SK-N-MC (cell line): ENCODE data around the gene C10orf67.
"Not testable (repeated sequence)": the region's sequence is repeated elsewhere in the genome, so short reads cannot be mapped to it uniquely, and the experiment has no call there.

Source experiments
- DNase-seq: peaks from one replicate; pipeline ENCODE4 v3.0.0-alpha.2; 2011; ENCODE audit warnings: low read depth, low spot score
- H3K27ac ChIP-seq: fragments of 200-600 bp; sonication (generic); 2 replicates; pipeline ENCODE4 v1.5.1; 2016; ENCODE audit warnings: mixed run types
- H3K36me3 ChIP-seq: fragments of 200-600 bp; sonication (generic); 2 replicates; pipeline ENCODE4 v1.6.1; 2017; ENCODE audit warnings: antibody characterized with exemption, low read length, mixed read lengths; ENCODE audit not compliant: insufficient read depth
- H3K4me3 ChIP-seq: fragments of 200-600 bp; sonication (generic); 2 replicates; pipeline ENCODE4 v1.5.1; 2016
- H3K9ac ChIP-seq: fragments of 200-600 bp; sonication (generic); 2 replicates; pipeline ENCODE4 v1.8.0; 2017; ENCODE audit warnings: mixed run types, mixed read lengths; ENCODE audit not compliant: insufficient read length
- H3K9me3 ChIP-seq: fragments of 200-600 bp; sonication (generic); 2 replicates; pipeline ENCODE4 v1.6.1; 2017; ENCODE audit warnings: low read depth, mild to moderate bottlenecking, antibody characterized with exemption, low read length, moderate library complexity, mixed read lengths
- EZH2 ChIP-seq: fragments of 200-600 bp; sonication (generic); IDR thresholded peaks from one replicate; pipeline ENCODE4 v1.6.1; 2017; ENCODE audit warnings: antibody characterized with exemption
- FOXP2 ChIP-seq: optimal IDR thresholded peaks from 2 replicates; pipeline ENCODE3; 2011; ENCODE audit warnings: mild to moderate bottlenecking, moderate library complexity; ENCODE audit not compliant: insufficient read depth; ENCODE audit errors: extremely low read length, control extremely low read depth
- POLR2AphosphoS5 ChIP-seq: IDR thresholded peaks from 2 replicates; pipeline ENCODE4 v1.6.1; 2012; ENCODE audit warnings: mild to moderate bottlenecking, low read depth, low read length, borderline replicate concordance

C10orf67 gene

GRCh38 chr10:23319835-23320234 is 24.8 kb downstream of the C10orf67 start:
- Histone ChIP-seq H3K9ac (no peak overlapping the region), H3K4me3 (peak overlapping the region; percentile 45; the same call in 1 of the 2 replicates), H3K27ac (peak overlapping the region; percentile 55; the same call in 1 of the 2 replicates), H3K36me3 (no peaks in the 10 kb centered on the region), H3K9me3 (no peaks in the 10 kb centered on the region)
- DNase-seq = no peak
- TF ChIP-seq POLR2AphosphoS5 = no peak
- TF ChIP-seq EZH2 = no peak
- TF ChIP-seq FOXP2 = no peak

GRCh38 chr10:23318359-23318758 is 26.2 kb downstream of the C10orf67 start:
- Histone ChIP-seq H3K9ac (no peak overlapping the region), H3K27ac (no peak overlapping the region), H3K9me3 (no peaks in the 10 kb centered on the region), H3K36me3 (no peaks in the 10 kb centered on the region), H3K4me3 (no peak overlapping the region)
- DNase-seq = no peak
- TF ChIP-seq POLR2AphosphoS5 = no peak
- TF ChIP-seq EZH2 = no peak
- no peak for TF ChIP-seq FOXP2

- Histone ChIP-seq H3K9me3 (no peaks in the 10 kb centered on the region), H3K27ac (no peak overlapping the region), H3K4me3 (no peak overlapping the region), H3K36me3 (no peaks in the 10 kb centered on the region), H3K9ac (no peak overlapping the region)
- no peak for DNase-seq
- TF ChIP-seq EZH2 (no peak), FOXP2 (no peak), POLR2AphosphoS5 (no peak)
Observed at GRCh38 chr10:23317416-23317815, 27.2 kb downstream of the C10orf67 start.

DNA sequence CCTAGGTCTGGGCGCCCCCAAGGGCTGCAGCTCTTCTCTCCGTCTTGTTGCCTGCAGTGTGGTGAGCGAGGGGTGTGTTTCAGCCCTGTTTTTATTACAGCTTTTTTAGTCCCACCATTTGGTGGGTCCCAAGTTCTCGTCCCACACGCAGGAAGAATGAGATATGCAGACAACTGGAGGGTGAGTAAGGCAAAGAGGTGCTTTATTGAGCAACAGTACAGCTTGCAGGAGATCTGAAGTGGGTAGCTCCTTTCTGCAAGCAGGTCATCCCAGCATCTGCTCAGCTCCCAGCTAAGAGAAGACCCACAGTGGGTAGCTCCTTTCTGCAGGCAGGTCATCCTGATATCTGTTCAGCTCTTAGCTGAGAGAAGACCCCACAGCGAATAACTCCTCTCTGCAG is 28.2 kb downstream of the C10orf67 start:
- H3K4me3 ChIP-seq = no peak overlapping the region
- H3K36me3 ChIP-seq = no peaks in the 10 kb centered on the region
- no peak overlapping the region for H3K27ac ChIP-seq
- no peak for TF ChIP-seq POLR2AphosphoS5
- H3K9me3 ChIP-seq = no peaks in the 10 kb centered on the region
- no peak overlapping the region for H3K9ac ChIP-seq
- no peak for DNase-seq

- Histone ChIP-seq H3K36me3 (no peaks in the 10 kb centered on the region), H3K27ac (no peak overlapping the region), H3K9ac (no peak overlapping the region), H3K9me3 (no peaks in the 10 kb centered on the region), H3K4me3 (no peak overlapping the region)
- no peak for TF ChIP-seq FOXP2
- TF ChIP-seq EZH2 = no peak
- TF ChIP-seq POLR2AphosphoS5 = no peak
- no peak for DNase-seq
Observed at GRCh38 chr10:23315966-23316365, 28.6 kb downstream of the C10orf67 start.

GRCh38 chr10:23314835-23315239 is 29.8 kb downstream of the C10orf67 start:
- TF ChIP-seq EZH2 (no peak), POLR2AphosphoS5 (no peak), FOXP2 (no peak)
- peak; percentile 67 for DNase-seq
- no peak overlapping the region for H3K4me3 ChIP-seq
- no peaks in the 10 kb centered on the region for H3K36me3 ChIP-seq
- no peaks in the 10 kb centered on the region for H3K9me3 ChIP-seq
- H3K9ac ChIP-seq = no peak overlapping the region
- H3K27ac ChIP-seq = no peak overlapping the region

DNA sequence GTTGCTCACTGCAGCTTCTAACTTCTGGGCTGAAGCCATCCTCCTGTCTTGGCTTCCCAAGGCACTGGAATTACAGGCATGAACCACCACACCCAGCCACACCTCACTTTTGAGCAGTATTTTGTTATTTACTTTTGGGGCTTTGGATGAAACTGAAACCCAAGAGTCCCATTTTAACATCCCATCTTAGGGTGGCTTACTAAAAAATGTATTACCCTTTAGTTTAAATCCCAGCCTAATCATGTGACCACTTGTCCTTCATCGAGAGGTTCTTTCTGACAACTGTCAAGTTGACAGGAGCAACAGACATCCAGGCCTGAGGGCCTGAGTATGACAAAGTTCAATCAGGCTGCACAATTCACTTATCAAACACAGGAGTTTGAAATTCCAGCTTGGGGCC is 33.6 kb downstream of the C10orf67 start:
- Histone ChIP-seq H3K27ac (no peak overlapping the region), H3K36me3 (no peaks in the 10 kb centered on the region), H3K4me3 (no peak overlapping the region), H3K9ac (no peak overlapping the region), H3K9me3 (no peaks in the 10 kb centered on the region)
- DNase-seq = no peak
- TF ChIP-seq POLR2AphosphoS5 = no peak
- no peak for TF ChIP-seq FOXP2
- no peak for TF ChIP-seq EZH2

GRCh38 chr10:23310404-23310803 is 34.2 kb downstream of the C10orf67 start:
- no peak overlapping the region for H3K9ac ChIP-seq
- TF ChIP-seq POLR2AphosphoS5 (no peak), EZH2 (no peak), FOXP2 (no peak)
- no peak overlapping the region for H3K4me3 ChIP-seq
- no peaks in the 10 kb centered on the region for H3K9me3 ChIP-seq
- H3K36me3 ChIP-seq = no peaks in the 10 kb centered on the region
- H3K27ac ChIP-seq = no peak overlapping the region
- no peak for DNase-seq

DNA sequence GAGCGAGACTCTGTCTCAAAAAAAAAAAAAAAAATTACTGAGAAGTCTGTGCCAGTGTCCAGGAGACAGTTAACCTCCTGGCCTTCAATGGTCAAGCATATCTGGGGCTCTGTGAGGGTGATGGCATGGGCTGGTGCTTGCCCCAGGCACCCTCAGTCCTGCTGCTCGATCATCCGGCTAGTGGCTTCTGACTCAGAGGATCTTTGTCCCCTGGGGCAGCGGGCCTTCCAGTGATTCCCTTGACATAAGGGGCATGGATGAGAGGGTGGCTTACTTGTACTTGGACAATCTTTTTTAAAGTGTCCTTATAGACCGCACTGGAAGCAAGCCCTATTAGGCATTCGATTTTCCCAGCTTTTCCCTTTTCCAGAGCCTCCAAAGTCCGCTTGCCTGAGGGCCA is 44.6 kb downstream of the C10orf67 start:
- not testable (repeated sequence) for H3K9me3 ChIP-seq

DNA sequence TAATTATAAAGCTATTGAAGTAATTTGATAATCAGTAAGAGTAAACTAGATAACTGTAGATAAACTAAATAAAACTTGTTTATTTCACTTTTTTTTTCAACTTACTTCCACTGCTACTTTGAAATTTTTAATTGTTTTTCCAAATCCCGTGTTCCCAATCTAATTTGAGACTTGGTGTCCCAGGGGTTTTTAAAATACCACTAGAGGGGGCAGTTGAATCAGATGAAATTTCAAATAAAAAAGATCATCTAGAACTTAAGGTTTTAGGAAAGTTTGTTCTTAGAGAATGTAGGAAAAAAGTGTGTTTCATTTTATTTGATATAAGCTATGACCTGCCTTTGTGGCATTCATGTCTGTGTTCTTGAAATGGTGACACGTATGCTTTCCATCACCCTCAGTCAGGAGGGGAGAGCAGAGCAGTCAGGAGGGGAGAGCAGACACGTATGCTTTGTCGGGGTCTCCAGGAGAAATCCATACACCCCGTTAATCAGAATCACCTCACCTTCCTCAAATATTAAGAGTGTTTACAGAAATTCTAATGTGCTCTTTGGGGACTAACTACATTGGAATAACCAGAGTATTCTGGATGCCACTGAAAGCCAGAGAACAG is 49.9 kb downstream of the C10orf67 start:
- Histone ChIP-seq H3K9ac (no peak overlapping the region), H3K4me3 (no peak overlapping the region), H3K36me3 (no peaks in the 10 kb centered on the region), H3K27ac (no peak overlapping the region), H3K9me3 (no peaks in the 10 kb centered on the region)
- DNase-seq = no peak
- TF ChIP-seq EZH2 (no peak), POLR2AphosphoS5 (no peak), FOXP2 (no peak)

More for the DNA sequence above, 44.6 kb downstream of the C10orf67 start:
- DNase-seq, H3K9ac ChIP-seq, H3K27ac ChIP-seq, H3K4me3 ChIP-seq, H3K36me3 ChIP-seq: not testable (repeated sequence)
